ENCODE data around the gene ATP2B1.

The ATP2B1 gene

DNA sequence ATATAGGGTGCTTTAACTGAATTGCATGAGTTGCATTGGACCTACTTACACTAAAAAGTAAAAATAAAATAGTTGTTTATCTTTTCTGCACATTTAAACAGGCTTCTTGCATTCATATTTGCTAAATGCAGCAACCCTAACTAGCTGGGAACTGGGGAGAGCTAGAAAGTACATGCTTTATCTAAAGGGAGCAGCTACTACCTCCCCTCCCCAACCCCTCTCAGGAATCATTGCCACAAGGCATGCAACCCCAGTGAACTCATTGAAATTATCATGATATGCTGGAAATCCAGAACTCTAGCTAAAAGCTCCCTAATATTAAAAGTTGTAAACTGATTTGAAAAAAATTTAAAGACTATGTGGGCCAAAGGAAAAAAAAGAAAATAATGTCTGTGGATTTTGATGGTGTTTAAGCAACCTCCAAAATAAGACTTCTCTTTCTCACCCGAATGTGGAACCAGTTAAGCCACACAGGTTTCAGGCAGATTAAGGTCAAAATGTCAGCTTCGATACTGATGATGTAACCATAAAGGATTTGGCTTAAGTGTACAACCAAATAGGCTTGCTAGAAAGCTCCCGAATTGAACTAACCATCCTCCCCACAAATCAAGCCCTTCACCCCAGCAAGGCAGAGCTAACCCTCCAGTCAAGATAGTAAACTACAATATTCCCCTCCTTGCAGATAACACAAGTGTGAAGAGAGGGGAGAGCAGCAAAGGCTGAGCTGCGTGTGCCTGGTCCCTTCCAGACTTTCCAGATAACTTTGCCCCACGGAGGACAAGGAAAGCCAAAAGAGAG, 169.0 kb downstream of the ATP2B1 start:
- DNase-seq (ENCODE audit: low read depth in 3 of 3): no peak

GRCh38 chr12:89538897-89539296, 169.7 kb downstream of the ATP2B1 start:
- no peak for DNase-seq (ENCODE audit: low read depth in 3 of 3)

Measured in stimulated activated CD4-positive, alpha-beta T cell treated with anti-CD3 and anti-CD28 coated beads, TNF-alpha, amount 100 ng/mL, for 4 hours (primary cell).